GM12878 (cell line): ENCODE results near the gene ADGB.
"Not testable (repeated sequence)": the region's sequence is repeated elsewhere in the genome, so short reads cannot be mapped to it uniquely, and the experiment has no call there.

Experiments
- BHLHE40 ChIP-seq, 2 experiments: fragments of 450-650 bp in 1 of 2; IDR thresholded peaks; 2 replicates each; pipeline ENCODE4 v1.6.1; 2011 to 2017; ENCODE audit warnings: low read depth in 2 of 2, borderline replicate concordance in 1 of 2, improper control_type of control experiment in 1 of 2, low read length in 1 of 2, mild to moderate bottlenecking in 1 of 2
- CREM ChIP-seq: IDR thresholded peaks from 2 replicates; pipeline ENCODE4 v1.6.1; 2014; ENCODE audit warnings: antibody characterized with exemption, low read depth
- EZH2 ChIP-seq: IDR thresholded peaks from 2 replicates; pipeline ENCODE4 v1.6.1; 2012; ENCODE audit warnings: low read depth, mild to moderate bottlenecking, control low read depth, inconsistent platforms, low read length, borderline replicate concordance; ENCODE audit not compliant: control insufficient read depth
- LARP7 ChIP-seq: fragments of 450-650 bp; IDR thresholded peaks from 2 replicates; pipeline ENCODE4 v1.6.1; 2017; ENCODE audit warnings: mild to moderate bottlenecking
- NFYB ChIP-seq: IDR thresholded peaks from 2 replicates; pipeline ENCODE4 v1.6.1; 2011; ENCODE audit warnings: low read depth, mild to moderate bottlenecking, low read length, improper control_type of control experiment, moderate library complexity; ENCODE audit not compliant: insufficient read depth
- POLR2A ChIP-seq: IDR thresholded peaks from 2 replicates; pipeline ENCODE4 v1.6.1; 2011; ENCODE audit warnings: low read depth, mild to moderate bottlenecking, low read length
- POLR2AphosphoS5 ChIP-seq: IDR thresholded peaks from 2 replicates; pipeline ENCODE4 v1.6.1; 2011; ENCODE audit warnings: mild to moderate bottlenecking, low read length, inconsistent platforms
- RFX5 ChIP-seq: IDR thresholded peaks from 2 replicates; pipeline ENCODE4 v1.6.1; 2011; ENCODE audit warnings: low read depth, low read length, improper control_type of control experiment
- TCF7 ChIP-seq: IDR thresholded peaks from 2 replicates; pipeline ENCODE4 v1.6.1; 2014; ENCODE audit warnings: antibody characterized with exemption, borderline replicate concordance
- TF ChIP-seq, protein P1 (sequence below), 3 experiments: IDR thresholded peaks in 2 of 3; conservative IDR thresholded peaks in 1 of 3; 2 replicates each; pipeline ENCODE4 v1.5.1; 2011; ENCODE audit warnings: low read depth in 3 of 3, low read length in 3 of 3, mild to moderate bottlenecking in 3 of 3, control low read depth in 2 of 3, moderate library complexity in 2 of 3, inconsistent platforms in 1 of 3, mixed read lengths in 1 of 3; ENCODE audit not compliant: control insufficient read depth in 2 of 3, insufficient read depth in 1 of 3; ENCODE audit errors: extremely low read depth in 1 of 3
- TF ChIP-seq, protein P2 (sequence below): IDR thresholded peaks from 2 replicates; pipeline ENCODE4 v1.6.1; 2011; ENCODE audit warnings: low read depth, mild to moderate bottlenecking, low read length, moderate library complexity, borderline replicate concordance; ENCODE audit errors: extremely low read depth
- TF ChIP-seq, protein P3 (sequence below): fragments of 450-650 bp; formaldehyde crosslinking; IDR thresholded peaks from 2 replicates; pipeline ENCODE4 v1.4.0; 2020; ENCODE audit warnings: mild to moderate bottlenecking, moderate library complexity

DNA sequence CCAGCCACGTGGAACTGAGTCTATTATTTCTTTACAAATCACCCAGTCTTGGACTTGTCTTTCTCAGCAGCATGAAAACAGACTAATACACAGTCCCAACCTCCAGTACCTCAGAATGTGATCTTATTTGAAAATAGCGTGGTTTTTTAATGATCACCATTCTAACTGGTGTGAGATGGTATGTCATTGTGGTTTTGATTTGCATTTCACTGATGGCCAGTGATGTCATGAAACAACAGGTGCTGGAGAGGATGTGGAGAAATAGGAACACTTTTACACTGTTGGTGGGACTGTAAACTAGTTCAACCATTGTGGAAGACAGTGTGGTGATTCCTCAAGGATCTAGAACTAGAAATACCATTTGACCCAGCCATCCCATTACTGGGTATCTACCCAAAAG, 32.1 kb upstream of the ADGB start:
- TF ChIP-seq EZH2; CREM; BHLHE40 (IDR thresholded peaks at IDR 0.05; ENCODE audit: borderline replicate concordance in 1 of 2, low read depth in 2 of 2, low read length in 1 of 2); POLR2A; TCF7; RFX5; POLR2AphosphoS5; NFYB; LARP7: not testable (repeated sequence)
- TF ChIP-seq, protein P1, sequence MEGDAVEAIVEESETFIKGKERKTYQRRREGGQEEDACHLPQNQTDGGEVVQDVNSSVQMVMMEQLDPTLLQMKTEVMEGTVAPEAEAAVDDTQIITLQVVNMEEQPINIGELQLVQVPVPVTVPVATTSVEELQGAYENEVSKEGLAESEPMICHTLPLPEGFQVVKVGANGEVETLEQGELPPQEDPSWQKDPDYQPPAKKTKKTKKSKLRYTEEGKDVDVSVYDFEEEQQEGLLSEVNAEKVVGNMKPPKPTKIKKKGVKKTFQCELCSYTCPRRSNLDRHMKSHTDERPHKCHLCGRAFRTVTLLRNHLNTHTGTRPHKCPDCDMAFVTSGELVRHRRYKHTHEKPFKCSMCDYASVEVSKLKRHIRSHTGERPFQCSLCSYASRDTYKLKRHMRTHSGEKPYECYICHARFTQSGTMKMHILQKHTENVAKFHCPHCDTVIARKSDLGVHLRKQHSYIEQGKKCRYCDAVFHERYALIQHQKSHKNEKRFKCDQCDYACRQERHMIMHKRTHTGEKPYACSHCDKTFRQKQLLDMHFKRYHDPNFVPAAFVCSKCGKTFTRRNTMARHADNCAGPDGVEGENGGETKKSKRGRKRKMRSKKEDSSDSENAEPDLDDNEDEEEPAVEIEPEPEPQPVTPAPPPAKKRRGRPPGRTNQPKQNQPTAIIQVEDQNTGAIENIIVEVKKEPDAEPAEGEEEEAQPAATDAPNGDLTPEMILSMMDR (IDR thresholded peaks at IDR 0.05 in 2 of 3, conservative IDR thresholded peaks at IDR 0.05 in 1 of 3; ENCODE audit: control insufficient read depth in 2 of 3, extremely low read depth in 1 of 3, insufficient read depth in 1 of 3, low read depth in 3 of 3, low read length in 3 of 3) = not testable (repeated sequence)
- TF ChIP-seq, protein P2, sequence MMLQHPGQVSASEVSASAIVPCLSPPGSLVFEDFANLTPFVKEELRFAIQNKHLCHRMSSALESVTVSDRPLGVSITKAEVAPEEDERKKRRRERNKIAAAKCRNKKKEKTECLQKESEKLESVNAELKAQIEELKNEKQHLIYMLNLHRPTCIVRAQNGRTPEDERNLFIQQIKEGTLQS = not testable (repeated sequence)
- TF ChIP-seq, protein P3, sequence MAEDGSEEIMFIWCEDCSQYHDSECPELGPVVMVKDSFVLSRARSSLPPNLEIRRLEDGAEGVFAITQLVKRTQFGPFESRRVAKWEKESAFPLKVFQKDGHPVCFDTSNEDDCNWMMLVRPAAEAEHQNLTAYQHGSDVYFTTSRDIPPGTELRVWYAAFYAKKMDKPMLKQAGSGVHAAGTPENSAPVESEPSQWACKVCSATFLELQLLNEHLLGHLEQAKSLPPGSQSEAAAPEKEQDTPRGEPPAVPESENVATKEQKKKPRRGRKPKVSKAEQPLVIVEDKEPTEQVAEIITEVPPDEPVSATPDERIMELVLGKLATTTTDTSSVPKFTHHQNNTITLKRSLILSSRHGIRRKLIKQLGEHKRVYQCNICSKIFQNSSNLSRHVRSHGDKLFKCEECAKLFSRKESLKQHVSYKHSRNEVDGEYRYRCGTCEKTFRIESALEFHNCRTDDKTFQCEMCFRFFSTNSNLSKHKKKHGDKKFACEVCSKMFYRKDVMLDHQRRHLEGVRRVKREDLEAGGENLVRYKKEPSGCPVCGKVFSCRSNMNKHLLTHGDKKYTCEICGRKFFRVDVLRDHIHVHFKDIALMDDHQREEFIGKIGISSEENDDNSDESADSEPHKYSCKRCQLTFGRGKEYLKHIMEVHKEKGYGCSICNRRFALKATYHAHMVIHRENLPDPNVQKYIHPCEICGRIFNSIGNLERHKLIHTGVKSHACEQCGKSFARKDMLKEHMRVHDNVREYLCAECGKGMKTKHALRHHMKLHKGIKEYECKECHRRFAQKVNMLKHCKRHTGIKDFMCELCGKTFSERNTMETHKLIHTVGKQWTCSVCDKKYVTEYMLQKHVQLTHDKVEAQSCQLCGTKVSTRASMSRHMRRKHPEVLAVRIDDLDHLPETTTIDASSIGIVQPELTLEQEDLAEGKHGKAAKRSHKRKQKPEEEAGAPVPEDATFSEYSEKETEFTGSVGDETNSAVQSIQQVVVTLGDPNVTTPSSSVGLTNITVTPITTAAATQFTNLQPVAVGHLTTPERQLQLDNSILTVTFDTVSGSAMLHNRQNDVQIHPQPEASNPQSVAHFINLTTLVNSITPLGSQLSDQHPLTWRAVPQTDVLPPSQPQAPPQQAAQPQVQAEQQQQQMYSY = not testable (repeated sequence)
